H4 (cell line): Measurements from ENCODE around the gene TMEM238. TPM values are rescaled to one million over a fixed set of nuclear protein-coding genes. Genes with fewer than 3 reads are reported as not detected.
"Not testable (repeated sequence)": the region's sequence is repeated elsewhere in the genome, so short reads cannot be mapped to it uniquely, and the experiment has no call there.

ENCODE experiments used
- DNase-seq: peaks from one replicate; pipeline ENCODE4 v3.0.0-alpha.2; 2015; ENCODE audit warnings: low spot score
- total RNA-seq: library from RNA; depleted of rRNA; stranded (reverse); fragments of >200 nt; shearing (Covaris generic); gene quantifications from 2 replicates; pipeline ENCODE4 v1.2.3, GENCODE V29; 2014

TMEM238 gene
- total RNA-seq, 1 experiment from 2014 or later: not detected

DNA sequence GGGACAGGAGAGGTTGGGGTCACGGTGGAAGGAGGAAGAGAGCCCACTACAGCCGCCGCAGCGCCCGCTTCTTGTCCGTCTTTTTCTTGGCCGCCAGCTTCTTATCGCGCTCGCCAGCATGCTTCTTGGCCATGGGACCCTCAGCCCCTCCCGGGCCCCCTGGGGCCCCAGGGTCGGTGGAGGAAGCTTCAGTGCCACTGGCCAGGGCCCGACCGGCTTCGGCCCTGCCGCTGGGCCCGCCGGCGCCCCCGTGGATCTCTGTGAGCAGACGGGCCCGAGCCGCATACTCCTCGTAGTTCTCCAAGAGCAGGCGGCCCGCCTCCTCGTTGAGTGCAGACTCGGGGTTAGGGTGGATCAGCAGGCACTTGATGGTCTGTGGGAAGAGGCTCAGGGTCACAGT, 17.3 kb upstream of the TMEM238 start:
- DNase-seq: not testable (repeated sequence)

DNA sequence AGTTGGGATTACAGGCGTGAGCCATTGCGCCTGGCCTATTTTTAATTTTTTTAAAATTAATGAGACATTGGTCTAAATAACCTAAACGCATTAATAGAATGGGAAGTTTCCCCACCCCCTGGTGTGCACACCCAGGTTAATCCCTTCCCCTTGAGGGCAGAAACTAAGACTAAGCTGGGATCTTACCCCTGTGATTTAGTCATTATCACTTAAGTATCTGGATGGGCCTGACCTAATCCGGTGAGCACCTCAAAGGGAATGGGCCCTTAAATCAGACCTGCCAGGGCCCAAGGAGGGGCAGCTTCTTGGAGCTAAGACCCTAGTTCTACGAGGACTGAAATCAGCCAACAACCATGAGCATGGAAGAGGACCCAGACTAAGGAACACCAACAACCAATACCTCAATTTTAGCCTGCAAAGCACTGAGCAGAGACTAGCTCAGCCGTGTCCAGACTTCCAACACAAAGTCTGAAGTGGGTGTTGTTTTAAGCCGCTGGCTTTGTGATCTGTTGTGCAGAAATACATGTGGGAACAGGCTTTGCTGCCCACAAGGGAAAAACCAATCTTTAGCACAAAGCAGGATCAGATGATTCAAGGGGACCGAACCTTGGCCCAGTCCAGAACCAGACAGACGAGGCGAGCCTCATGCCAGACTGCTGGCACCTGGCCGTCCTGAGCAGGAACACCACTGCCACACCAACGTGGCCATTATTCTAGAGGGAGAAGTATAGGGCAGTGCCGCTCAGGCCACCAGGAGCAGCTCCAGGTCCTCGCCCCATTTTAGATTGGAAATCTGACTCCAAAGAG, 16.4 kb upstream of the TMEM238 start:
- no peak for DNase-seq

DNA sequence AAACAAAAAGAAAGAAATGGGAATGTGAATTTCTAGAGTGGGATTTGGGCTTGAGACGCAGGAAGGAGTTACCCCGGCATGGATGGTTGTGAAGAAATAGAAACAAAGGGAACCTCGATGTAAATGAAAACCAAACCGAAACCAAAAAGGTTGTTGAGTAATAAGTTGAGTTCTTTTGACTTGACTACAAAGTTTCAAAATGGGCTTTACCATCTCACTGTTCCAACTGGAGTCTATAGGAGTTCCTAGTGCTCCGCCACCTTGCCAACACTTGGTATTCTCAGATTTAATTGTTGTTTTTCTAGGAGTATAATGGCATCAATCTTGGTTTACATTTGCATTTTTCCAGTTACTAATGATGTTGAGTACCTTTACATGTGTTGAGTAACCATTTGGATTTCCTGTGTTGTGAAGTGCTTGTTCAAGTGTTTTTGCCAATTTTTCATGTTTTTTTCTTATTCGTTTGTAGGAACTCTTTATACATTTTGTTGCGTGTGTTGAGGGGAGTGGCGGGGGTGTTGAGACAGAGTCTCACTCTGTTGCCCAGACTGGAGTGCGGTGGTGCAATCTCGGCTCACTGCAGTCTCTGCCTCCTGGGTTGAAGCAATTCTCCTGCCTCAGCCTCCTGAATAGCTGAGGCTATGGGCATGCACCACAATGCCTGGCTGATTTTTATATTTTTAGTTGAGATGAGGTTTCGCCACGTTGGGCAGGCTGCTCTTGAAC, 14.3 kb upstream of the TMEM238 start:
- no peak for DNase-seq

DNA sequence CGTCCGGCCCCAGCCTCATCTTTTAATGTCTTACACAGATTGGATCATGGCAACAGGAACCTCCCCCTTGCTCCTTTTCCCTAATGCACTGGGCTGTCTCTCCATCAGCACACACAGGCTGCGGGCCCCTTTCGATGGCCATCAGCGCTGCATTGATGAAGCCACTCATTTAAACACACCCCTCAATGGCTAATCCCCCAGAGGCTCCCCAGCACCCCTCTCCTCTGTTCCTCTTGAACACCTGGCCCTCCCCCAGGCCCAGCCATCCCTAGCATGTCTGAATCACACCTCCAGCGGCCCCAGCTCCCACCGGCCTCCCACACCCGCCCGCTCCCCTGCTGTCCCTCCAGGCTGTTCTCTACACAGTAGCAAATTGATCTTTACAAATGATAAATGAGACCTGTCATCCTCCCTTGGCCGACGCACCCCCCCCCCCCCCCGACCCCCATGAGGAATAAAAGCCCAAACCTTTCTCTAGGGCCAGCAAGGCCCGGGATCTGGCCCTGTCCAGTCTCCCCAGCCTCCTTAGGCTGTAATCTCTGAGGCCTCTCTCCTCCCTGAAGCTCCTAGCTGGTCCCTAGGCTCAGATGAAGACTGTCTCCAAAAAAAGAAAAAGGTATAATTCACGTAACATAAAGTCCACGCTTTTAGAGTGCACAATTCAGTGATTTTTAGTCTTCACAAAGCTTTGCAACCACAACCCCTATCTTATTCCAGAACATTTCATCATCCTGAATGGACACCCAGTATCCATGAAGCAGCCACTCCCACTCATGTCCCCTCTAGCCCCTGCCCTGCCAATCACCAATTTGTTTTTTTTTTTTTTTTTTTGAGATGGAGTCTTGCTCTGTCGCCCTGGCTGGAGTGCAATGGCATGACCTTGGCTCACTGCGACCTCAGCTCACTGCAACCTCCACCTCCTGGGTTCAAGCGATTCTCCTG, 9.0 kb upstream of the TMEM238 start:
- no peak for DNase-seq

DNA sequence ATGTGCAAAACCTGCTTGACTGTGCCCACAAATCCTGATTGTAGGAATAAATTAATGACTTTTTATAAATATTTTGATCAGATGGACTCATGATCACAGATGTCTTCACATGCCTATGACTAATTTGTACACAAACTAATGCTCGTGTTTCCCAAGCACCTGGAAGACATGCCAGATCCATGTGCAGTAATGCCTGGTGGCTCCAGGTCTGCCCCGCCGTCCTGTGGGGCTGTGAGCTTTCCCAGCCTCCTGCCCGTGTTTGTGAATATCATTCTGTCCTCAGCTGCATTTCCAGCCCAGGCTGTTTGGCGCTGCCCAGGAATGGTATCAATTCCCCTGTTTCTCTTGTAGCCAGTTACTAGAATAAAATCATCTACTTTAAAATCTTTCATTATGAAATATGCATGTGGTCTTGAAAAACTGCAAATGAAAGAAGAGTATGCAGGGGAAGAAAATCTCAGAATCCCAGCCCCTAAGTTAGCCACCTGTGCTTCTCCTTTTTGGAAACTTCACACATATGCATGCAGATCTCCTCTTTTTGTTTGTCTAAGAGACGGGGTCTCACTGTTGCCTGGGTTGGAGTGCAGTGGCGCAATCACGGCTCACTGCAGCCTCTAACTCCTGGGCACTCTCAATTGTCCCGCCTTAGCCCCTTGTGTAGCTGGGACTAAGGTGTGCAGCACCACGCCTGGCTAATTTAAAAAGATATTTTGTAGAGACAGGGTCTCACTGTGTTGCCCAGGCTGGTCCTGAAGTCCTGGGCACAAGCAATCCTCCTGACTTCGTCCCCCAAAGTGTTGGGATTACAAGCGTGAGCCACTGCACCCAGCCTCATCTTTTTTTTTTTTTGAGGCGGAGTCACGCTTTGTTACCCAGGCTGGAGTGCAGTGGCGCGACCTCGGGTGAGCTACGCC, 7.9 kb upstream of the TMEM238 start:
- DNase-seq: no peak

DNA sequence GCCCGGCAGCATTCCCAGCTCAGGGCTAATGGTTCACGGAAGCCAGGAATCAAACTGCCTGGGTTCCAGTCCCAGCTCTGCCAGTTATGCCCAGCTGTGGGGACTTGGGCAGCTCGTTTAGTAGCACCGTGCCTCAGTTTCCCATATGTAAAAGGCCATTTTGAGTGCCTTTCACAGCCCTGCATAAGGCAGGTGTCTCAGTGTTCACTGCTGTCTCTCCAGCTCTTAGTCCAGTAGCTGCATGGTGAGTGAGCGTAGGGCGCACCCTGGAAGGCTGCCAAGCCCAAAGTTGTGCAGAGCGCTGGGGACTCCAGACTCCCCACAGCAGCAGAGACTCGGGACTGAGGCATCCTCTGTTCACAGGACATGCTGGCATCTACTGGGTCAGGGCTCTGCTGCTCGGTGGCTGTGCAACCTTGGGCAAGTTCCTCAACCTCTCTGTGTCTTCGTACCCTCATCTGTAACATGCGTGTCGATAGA, 7.1 kb upstream of the TMEM238 start:
- no peak for DNase-seq

DNA sequence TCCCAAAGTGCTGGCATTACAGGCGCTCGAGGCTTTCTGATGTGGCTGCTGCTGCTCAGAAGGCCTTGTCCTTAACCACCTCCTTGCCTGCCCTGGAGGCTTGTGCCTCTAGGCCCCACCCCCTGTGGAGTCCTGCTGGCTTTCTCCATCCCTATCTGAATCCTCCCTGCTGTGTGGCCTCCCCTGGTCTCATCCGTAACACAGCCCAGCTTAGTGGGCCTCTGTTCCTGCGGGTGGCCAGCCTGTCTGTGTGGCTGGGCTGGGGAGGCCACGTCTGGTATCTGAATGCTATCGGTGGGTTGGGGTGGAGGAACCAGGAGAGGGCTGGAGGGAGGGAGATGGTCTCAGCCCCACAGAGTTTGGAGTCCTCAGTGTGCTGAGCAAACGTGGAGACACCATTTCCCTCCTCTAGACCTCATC, 6.4 kb upstream of the TMEM238 start:
- no peak for DNase-seq

DNA sequence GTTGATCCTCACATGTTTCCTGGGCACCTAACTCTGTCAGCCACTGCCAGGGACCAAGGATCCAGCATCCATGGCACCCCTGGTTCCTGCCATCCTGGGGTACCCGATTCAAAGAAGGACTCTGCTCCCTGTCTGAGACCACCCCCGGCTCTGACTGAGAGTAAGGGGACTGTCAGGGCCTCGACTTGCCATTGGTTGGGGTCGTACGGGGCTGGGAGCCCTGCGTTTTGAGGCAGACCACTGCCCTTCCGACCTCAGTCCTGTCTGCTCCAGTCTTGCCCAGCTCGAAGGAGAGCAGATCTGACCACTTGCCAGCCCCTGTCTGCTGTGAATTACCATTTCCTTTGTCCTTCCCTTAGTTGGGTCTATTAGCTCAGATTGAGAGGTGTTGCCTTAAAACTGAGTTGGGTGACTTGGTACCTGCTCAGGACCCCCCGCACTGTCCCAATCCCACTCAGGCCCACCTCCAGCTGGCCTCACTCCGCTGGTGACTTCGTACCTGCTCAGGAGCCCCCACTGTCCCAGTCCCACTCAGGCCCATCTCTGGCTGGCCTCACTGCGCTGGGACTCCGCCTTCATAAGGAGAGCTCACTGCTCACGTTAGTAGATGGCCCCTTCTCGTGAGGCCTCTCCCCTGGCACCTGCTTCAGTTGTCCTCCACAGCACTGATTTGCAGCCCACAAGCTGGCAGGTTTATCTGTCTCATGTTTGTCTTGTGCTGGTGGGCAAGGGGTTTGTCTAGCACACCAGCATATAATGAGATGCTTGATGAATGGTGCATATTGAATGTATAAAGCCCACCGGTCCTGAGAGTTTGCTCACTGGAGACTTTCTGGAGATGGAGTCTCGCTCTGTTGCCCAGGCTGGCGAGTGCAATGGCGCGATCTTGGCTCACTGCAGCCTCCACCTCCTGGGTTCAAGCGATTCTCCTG, 5.6 kb upstream of the TMEM238 start:
- no peak for DNase-seq

DNA sequence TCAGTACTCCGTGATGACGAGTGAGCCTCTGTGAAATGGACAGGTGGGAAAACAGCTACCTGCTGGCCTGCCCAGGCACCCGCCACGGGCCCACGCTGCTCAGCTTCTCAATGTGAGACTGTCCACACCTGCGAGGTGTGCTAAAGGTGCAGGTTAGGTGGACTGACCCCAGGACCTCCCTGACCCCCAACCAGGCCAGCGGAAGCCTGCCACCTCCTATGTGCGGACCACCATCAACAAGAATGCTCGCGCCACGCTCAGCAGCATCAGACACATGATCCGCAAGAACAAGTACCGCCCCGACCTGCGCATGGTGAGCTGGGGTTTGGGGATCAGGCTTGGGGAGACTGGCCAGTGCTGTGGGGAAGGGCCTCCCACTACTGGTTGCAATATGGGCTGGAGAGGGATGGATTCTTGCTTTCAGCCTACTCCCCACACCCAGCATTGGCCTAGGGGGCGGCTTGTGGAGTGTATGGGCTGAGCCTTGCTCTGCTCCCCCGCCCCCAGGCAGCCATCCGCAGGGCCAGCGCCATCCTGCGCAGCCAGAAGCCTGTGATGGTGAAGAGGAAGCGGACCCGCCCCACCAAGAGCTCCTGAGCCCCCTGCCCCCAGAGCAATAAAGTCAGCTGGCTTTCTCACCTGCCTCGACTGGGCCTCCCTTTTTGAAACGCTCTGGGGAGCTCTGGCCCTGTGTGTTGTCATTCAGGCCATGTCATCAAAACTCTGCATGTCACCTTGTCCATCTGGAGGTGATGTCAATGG, 3.8 kb upstream of the TMEM238 start:
- DNase-seq: no peak

DNA sequence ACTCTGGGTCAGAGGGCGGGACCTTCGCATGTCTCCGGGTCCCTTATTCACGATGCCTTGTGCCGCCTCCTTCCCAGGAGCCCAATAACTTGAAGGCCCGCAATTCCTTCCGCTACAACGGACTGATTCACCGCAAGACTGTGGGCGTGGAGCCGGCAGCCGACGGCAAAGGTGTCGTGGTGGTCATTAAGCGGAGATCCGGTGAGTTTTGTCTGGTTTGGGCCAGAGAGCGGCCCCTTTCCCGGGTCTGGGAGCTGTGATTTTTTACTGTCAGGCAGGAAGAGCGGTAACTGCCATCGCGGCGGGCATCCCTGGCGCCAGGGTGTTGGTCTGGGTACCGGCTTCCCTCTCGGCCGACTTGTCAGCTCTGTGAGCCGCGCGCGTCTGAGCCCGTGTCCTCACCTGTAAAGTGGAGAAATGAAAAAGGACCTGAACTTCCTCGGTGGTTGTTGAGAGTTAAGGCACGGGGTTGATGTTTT, 2.4 kb upstream of the TMEM238 start:
- DNase-seq: no peak

DNA sequence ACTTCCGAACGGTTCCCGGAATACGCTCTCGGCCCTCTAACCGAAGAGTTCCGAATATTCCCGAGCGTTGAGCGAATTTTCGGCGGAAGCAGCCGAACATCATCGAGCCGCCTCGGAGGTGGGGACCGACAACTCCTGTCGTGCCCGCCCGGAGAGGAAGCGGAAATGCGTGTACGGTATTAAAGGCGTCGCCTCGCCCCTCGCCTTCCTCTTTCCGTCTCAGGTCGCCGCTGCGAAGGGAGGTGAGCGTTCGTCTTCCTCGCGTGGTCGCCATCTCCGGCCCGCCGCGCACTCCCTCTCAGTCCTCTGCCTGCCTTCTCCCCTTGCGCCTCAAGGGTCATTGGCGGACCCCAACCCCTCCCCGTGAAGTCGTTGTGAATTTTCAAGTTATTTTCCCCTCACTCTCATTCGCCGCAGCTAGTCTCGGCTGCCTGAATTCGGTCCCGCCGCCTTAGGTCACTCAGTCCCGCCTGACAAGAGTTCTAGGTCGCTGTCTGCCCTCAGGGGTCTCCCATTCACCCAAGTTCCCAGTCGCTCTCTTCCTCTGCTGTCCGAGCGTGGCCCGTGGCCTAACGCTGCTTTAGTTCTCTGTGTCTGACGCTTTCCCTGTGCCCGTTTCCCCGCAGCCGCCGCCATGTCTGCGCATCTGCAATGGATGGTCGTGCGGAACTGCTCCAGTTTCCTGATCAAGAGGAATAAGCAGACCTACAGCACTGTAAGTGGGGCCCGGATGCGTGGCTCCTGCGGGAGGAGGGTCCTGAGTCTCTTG, 1.8 kb upstream of the TMEM238 start, which contains the start of gene RPL28:
RPL28 (plus strand) TSS at position 209 of the 769 bp plus-strand sequence; CDS start at position 635, 426 bp downstream.
- peak; percentile 100 for DNase-seq

DNA sequence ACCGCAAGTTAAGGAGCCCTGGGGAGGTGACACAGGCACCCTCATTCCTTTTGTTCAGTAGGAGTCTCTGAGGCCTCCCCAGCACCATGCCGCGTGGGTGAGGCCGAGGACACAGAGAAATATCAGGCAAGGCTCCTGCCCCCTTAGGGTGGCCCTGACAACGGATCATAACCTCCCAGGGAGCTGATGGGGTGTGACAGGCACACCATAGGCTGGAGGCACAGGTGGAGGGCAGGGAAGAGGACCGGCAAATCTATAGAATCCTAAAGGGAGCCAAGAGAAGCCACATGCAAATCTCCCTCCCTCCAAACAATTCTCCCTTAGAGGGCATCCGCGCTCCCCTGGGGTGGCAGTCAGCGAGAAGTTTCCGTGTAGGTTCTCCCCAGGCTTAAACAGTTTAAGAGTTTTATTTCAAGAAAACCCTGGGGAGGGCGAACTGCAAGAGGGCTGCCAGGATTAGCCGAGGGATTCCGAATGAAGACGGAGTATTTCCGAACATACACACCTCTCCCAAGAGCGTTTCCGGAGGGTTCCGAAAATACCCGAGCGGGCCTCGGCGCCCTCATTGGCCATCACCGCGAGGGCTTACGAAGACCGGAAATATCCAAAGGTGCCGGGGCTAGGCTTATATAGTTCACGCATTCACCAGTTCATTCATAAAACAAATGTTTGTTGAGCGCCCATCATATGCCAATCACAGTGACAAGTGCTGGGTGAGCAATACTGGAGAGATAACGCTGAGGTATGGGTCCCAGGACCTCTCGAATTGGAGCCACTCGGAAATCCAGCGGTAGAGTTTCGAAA, 1.0 kb upstream of the TMEM238 start:
- DNase-seq: peak; percentile 97

DNA sequence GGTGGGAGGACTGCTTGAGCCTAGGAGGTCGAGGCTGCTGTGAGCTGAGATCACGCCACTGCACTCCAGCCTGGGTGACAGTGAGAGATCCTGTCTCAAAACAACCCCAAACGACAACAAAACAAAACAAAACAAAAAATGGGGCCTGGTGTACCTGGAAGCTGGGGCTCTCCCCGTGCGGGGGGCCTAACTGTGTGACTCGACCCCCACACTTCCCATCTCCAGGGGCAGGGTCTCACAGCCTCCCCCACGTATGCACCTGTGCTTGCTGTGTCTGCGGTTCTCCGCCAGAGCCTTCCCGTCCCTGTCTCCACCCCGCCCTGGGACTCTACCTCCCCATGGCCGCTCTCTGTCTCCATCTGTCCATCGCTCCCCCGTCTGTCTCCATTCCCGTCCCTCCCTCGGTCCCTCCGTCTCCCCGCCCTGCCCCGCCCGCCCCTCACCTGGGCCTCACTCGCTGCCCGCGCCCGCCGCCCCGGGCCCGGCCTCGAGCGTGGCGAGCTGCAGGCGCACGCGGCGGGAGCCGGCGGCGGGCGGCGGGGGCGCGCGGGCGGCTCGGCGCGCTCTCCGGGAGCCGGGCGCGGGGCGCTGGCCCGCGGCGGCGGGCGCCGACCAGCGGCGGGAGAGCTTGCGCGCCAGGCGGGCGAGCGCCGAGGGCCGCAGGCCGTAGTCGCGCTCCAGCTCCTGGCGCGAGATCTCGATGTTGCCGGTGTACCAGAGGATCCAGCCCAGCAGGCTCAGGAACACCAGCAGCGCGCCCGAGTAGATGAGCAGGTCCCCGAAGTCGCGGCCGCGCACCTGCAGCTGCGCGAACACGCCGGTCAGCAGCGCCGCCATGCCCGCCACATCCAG, 587 bp downstream of the TMEM238 start:
- no peak for DNase-seq

DNA sequence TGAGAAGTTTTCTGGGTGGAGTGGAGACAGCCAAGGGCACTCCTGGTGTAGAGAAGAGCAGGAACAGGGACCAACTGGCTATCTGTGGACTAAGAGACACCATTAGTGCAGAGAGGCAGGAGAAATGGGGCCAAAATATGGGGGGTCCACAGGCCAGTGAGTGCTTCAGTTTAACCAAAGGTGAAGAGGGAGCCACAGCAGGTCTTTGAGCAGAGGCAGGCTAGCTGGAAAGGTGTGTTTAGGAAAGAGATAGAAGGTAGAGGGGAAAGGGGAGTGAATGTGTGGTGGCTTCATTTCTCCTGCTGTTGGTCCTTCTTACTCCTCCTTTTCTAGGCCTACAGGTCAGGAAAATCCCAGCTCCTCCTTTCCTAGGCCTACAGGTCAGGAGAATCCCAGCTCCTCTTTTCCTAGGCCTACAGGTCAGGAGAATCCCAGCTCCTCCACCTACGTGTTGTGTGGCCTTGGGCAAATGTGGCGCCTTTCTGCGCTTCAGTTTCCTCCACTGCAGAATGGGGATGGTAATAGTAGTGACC, 1.5 kb downstream of the TMEM238 start:
- DNase-seq: no peak

DNA sequence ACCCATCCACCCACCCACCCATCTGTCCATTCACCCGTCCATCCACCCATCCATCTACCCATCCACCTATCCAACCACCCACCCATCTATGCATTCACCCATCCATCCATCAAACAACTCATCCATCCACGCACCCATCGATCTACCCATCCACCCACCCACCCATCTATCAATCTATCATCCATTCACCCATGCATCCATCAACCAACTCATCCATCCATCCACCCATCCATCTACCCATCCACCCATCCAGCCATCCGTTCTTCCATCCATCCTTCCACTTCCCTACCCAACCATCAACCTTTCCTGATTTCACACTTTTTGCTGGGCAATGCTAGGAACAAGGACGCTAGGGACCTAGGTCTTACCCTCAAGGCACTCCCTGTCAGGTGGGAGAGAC, 2.1 kb downstream of the TMEM238 start:
- DNase-seq: no peak

DNA sequence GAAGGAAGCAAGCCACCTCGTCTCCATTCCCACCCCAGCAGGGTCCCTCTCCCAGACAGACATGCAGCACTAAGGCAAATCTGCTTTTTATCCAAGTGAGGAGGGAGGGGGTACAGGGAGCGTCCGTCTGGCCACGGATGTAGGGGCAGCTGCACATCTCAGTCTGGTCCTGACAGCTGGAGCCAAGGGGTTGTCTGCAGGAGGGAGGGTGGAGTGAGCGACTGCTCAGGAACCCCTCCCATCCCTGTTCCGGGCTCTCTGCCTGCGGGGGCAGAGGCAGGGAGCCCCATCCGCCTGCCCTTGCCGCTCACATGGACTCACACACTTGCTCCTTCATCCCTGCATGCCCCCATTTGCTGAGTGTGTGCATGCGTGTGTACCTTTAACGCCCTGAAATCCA, 4.9 kb downstream of the TMEM238 start:
- DNase-seq: no peak
